Retinal pigment epithelial cell (primary cell): ENCODE results near the gene NRROS.
A peak's percentile ranks its signal among the peaks of the same experiment; 100 is the strongest.
"Not testable (repeated sequence)": the region's sequence is repeated elsewhere in the genome, so short reads cannot be mapped to it uniquely, and the experiment has no call there.

Experiments
- DNase-seq: peaks from one replicate; pipeline ENCODE4 v3.0.0-alpha.2; 2010; ENCODE audit warnings: low read depth
- H3K4me3 ChIP-seq: 2 replicates; pipeline ENCODE4 v1.5.1; 2011; ENCODE audit warnings: mild to moderate bottlenecking, low read length, control low read depth, moderate library complexity
- CTCF ChIP-seq: conservative IDR thresholded peaks from 2 replicates; pipeline ENCODE4 v1.5.1; 2011; ENCODE audit warnings: low read depth, low read length, control low read depth, inconsistent platforms

The NRROS gene

DNA sequence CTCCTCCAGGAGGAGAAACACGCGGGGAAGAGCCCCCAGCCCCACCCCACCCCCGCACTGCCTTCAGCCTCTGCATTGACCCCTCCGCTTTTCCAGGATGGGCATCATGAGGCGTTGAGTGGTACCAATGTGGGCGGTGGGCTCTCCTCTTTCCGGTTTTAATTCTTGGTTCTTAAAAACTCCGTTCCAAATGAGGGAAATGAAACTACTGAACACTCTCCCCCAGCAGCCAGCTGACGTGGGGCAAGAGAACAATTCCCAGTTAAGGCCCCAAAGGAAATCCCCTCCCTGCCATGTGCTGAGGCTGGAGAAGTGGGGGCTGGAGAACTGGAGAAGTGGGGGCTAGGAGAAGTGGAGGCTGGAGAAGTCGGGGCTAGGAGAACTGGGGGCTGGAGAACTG lies 5.3 kb upstream of the NRROS start:
- H3K4me3 ChIP-seq = no peak overlapping the region
- no peak for TF ChIP-seq CTCF
- DNase-seq = no peak

DNA sequence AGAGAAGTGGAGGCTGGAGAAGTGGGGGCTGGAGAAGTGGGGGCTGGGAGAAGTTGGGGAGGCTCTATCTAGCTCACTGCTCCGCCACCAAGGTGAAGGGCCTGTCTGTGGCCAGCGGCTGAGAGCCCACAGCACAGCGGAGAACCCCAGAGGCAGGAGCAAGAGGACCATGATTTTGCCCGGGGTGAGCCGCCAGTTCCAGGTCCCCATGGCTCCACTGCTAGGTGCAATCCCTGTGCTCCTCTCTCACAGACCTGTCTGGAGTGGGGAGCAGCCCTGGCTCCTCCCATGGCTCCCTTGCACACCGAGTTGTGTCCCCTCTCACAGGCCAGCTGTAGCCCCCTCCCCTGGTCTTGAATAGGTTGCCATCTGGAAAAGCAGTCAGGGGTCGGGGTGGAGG lies 4.7 kb upstream of the NRROS start:
- no peak overlapping the region for H3K4me3 ChIP-seq
- no peak for TF ChIP-seq CTCF
- DNase-seq = no peak

GRCh38 chr3:196636369-196637349 lies 2.8 kb upstream of the NRROS start:
- H3K4me3 ChIP-seq = no peak overlapping the region

DNA sequence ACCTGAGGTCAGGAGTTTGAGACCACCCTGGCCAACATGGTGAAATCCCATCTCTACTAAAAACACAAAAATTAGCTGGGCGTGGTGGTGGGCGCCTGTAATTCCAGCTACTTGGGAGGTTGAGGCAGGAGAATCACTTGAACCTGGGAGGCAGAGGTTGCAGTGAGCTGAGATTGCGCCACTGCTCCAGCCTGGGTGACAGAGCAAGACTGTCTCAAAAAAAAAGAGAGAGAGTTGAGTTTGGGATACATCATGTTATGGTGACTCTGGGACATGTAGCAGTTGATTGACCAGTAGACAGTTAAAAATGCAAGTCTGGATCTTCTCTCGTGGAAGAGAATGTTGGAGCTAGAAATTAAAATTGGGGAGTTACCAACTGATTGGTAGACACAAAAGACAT lies 1.6 kb upstream of the NRROS start:
- not testable (repeated sequence) for H3K4me3 ChIP-seq, DNase-seq

More at GRCh38 chr3:196636369-196637349, 2.8 kb upstream of the NRROS start:
- no peak for DNase-seq
- no peak for TF ChIP-seq CTCF

- DNase-seq = no peak
- peak overlapping the region; percentile 51 for H3K4me3 ChIP-seq
- no peak for TF ChIP-seq CTCF
Observed at GRCh38 chr3:196638861-196639482, 522 bp upstream of the NRROS start.

GRCh38 chr3:196640297-196641018 lies 964 bp downstream of the NRROS start:
- H3K4me3 ChIP-seq = peak overlapping the region; percentile 51
- no peak for TF ChIP-seq CTCF

DNA sequence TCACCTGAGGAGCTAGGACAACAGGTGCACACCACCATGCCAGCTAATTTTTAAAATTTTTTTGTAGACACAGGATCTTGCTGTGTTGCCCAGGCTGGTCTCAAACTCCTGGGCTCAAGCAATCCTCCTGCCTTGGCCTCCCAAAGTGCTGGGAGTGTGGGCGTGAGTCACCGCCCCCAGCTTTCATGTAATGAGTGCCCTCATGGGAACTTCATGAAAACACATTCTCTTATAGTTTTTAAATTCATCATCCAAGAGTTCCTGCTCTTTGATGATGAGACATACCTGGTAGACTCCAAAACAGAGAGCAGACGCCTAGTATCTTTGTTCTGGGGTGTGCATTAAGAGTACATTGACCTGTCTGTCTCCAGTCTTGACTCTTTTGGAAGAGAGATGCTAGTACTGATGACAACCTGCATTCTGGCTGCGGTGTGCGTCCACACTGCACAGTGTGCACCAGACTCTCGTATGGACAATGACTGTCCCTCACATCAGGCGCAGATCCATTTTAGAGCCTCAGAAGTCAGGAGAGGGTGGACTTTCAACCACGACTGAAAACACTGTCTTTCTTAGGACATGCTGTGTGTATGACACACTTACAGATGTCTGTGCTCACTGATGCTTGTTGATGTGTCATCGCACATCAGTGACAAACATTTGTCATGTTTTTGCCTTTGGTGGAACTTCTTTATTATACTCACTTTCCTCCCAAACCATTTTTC lies 2.0 kb downstream of the NRROS start:
- no peak for DNase-seq
- TF ChIP-seq CTCF = no peak
- H3K4me3 ChIP-seq = no peak overlapping the region

More at GRCh38 chr3:196640297-196641018, 964 bp downstream of the NRROS start:
- DNase-seq = no peak
